H1 (cell line): Measurements from ENCODE around the gene ARHGEF35. TPM values are rescaled to one million over a fixed set of nuclear protein-coding genes. Genes with fewer than 3 reads are reported as not detected.
"Not testable (repeated sequence)": the region's sequence is repeated elsewhere in the genome, so short reads cannot be mapped to it uniquely, and the experiment has no call there.

Experiments used
- CTCF ChIA-PET: fragments of 300-600 bp; sonication (Branson Sonifier 250); formaldehyde crosslinking; loops from one replicate; lab custom pipeline; 2021; ENCODE audit not compliant: partially characterized antibody; lab: Charles Lee
- POLR2A ChIA-PET: fragments of 300-600 bp; sonication (Branson Sonifier 250); formaldehyde crosslinking; loops from one replicate; lab custom pipeline; 2021; ENCODE audit warnings: inconsistent platforms; ENCODE audit not compliant: partially characterized antibody; lab: Charles Lee
- DNase-seq, 2 experiments: peaks; one replicate each; pipeline versions ENCODE4 v3.0.0 to v3.0.0-alpha.2; 2010 to 2022; ENCODE audit warnings: low spot score in 2 of 2, low read depth in 1 of 2, mixed read lengths in 1 of 2
- FAIRE-seq: peaks from 2 replicates; lab custom pipeline; 2011; peaks lifted over from hg19 to GRCh38; lab: Jason Lieb, UNC
- H2AFZ ChIP-seq: 2 replicates; pipeline ENCODE4 v1.8.1; 2012; ENCODE audit warnings: low read length, inconsistent platforms
- H2AK5ac ChIP-seq: 2 replicates; pipeline ENCODE4 v1.6.1; 2013; ENCODE audit warnings: low read depth, low read length
- H2BK120ac ChIP-seq: replicated peaks from 2 replicates; pipeline ENCODE3; 2013; ENCODE audit warnings: low read depth, low read length, inconsistent platforms
- H2BK12ac ChIP-seq: 2 replicates; pipeline ENCODE4 v1.6.1; 2013; ENCODE audit warnings: low read depth, low read length
- H2BK15ac ChIP-seq: 2 replicates; pipeline ENCODE4 v1.6.1; 2013; ENCODE audit warnings: low read length
- H2BK20ac ChIP-seq: 2 replicates; pipeline ENCODE4 v1.6.1; 2013; ENCODE audit warnings: low read length
- H2BK5ac ChIP-seq: 2 replicates; pipeline ENCODE4 v1.6.1; 2013; ENCODE audit warnings: low read depth, low read length
- H3K14ac ChIP-seq: 2 replicates; pipeline ENCODE4 v1.6.1; 2013; ENCODE audit warnings: inconsistent platforms; ENCODE audit not compliant: insufficient read length
- H3K18ac ChIP-seq: 2 replicates; pipeline ENCODE4 v1.6.1; 2013; ENCODE audit warnings: low read length; ENCODE audit errors: extremely low read depth
- H3K23ac ChIP-seq: 2 replicates; pipeline ENCODE4 v1.6.1; 2013; ENCODE audit warnings: inconsistent platforms; ENCODE audit not compliant: insufficient read length
- H3K23me2 ChIP-seq: 2 replicates; pipeline ENCODE4 v1.6.1; 2013; ENCODE audit warnings: low read depth, low read length
- H3K27ac ChIP-seq: 2 replicates; pipeline ENCODE4 v1.6.1; 2011; ENCODE audit warnings: low read depth, low read length, inconsistent platforms
- H3K27me3 ChIP-seq, 4 experiments: replicated peaks in 1 of 4; 1 replicate in 1 of 4; 2 replicates in 3 of 4; pipeline versions ENCODE4 v1.6.1 to v1.8.1; 2011 to 2013; ENCODE audit warnings: low read length in 3 of 4, mild to moderate bottlenecking in 3 of 4, inconsistent platforms in 2 of 4, mixed read lengths in 2 of 4, moderate library complexity in 1 of 4; ENCODE audit not compliant: control insufficient read depth in 3 of 4, insufficient read depth in 3 of 4; ENCODE audit errors: extremely low read depth in 1 of 4
- H3K36me3 ChIP-seq, 4 experiments: 2 replicates each; pipeline versions ENCODE4 v1.6.1 to v1.8.1; 2011 to 2013; ENCODE audit warnings: mild to moderate bottlenecking in 4 of 4, low read length in 3 of 4, moderate library complexity in 2 of 4, control low read depth in 1 of 4, inconsistent platforms in 1 of 4; ENCODE audit not compliant: insufficient read depth in 4 of 4, control insufficient read depth in 2 of 4
- H3K4ac ChIP-seq: replicated peaks from 2 replicates; pipeline ENCODE3; 2013; ENCODE audit warnings: low read length, low read depth, mixed read lengths, inconsistent platforms; ENCODE audit not compliant: insufficient read length
- H3K4me1 ChIP-seq, 4 experiments: replicated peaks in 1 of 4; 1 replicate in 1 of 4; 2 replicates in 3 of 4; pipeline versions ENCODE4 v1.6.1 to v1.8.1; 2011 to 2013; ENCODE audit warnings: low read length in 3 of 4, inconsistent platforms in 2 of 4, mixed read lengths in 1 of 4; ENCODE audit not compliant: insufficient read depth in 4 of 4, control insufficient read depth in 3 of 4
- H3K4me2 ChIP-seq, 2 experiments: 2 replicates each; pipeline versions ENCODE4 v1.6.1 to v1.8.1; 2011 to 2013; ENCODE audit warnings: low read depth in 2 of 2, low read length in 2 of 2, control low read depth in 1 of 2, inconsistent platforms in 1 of 2, mild to moderate bottlenecking in 1 of 2; ENCODE audit not compliant: insufficient read depth in 1 of 2
- H3K4me3 ChIP-seq, 4 experiments: fragments of 200-600, 300-600 bp in 1 of 4; sonication (generic), shearing (Covaris generic), sonication (Bioruptor Twin) in 1 of 4; 2 replicates each; pipeline versions ENCODE4 v1.5.1 to v1.8.1; 2011 to 2016; ENCODE audit warnings: low read length in 4 of 4, low read depth in 3 of 4, control low read depth in 2 of 4, inconsistent platforms in 2 of 4, mild to moderate bottlenecking in 2 of 4, mixed read lengths in 1 of 4, moderate library complexity in 1 of 4; ENCODE audit not compliant: insufficient read depth in 2 of 4; ENCODE audit errors: extremely low read depth in 1 of 4
- H3K56ac ChIP-seq: replicated peaks from 2 replicates; pipeline ENCODE3; 2013; ENCODE audit warnings: low read depth, mild to moderate bottlenecking, mixed read lengths, low read length, inconsistent platforms; ENCODE audit not compliant: insufficient read length
- H3K79me1 ChIP-seq: 2 replicates; pipeline ENCODE4 v1.6.1; 2013; ENCODE audit warnings: low read depth, low read length, control low read depth
- H3K79me2 ChIP-seq, 2 experiments: 2 replicates each; pipeline versions ENCODE4 v1.6.1 to v1.8.1; 2012 to 2013; ENCODE audit warnings: low read length in 2 of 2, mild to moderate bottlenecking in 2 of 2, inconsistent platforms in 1 of 2; ENCODE audit not compliant: insufficient read depth in 2 of 2, control insufficient read depth in 1 of 2
- H3K9ac ChIP-seq, 4 experiments: replicated peaks in 1 of 4; 1 replicate in 1 of 4; 2 replicates in 3 of 4; pipeline versions ENCODE4 v1.6.1 to v1.8.1; 2011 to 2013; ENCODE audit warnings: low read depth in 3 of 4, low read length in 3 of 4, control low read depth in 2 of 4, mild to moderate bottlenecking in 2 of 4, moderate library complexity in 2 of 4, inconsistent platforms in 1 of 4; ENCODE audit errors: extremely low read depth in 1 of 4
- H3K9me3 ChIP-seq, 2 experiments: 2 replicates each; pipeline versions ENCODE4 v1.6.1 to v1.8.1; 2012 to 2013; ENCODE audit warnings: mild to moderate bottlenecking in 2 of 2, moderate library complexity in 2 of 2, control low read depth in 1 of 2, inconsistent platforms in 1 of 2, low read depth in 1 of 2, low read length in 1 of 2, mixed read lengths in 1 of 2; ENCODE audit not compliant: insufficient read depth in 2 of 2
- H4K20me1 ChIP-seq, 2 experiments: replicated peaks in 1 of 2; 2 replicates each; pipeline versions ENCODE3 to v1.8.1; 2011 to 2013; ENCODE audit warnings: inconsistent platforms in 2 of 2, low read length in 2 of 2, mild to moderate bottlenecking in 1 of 2; ENCODE audit not compliant: insufficient read depth in 2 of 2, control insufficient read depth in 1 of 2
- H4K5ac ChIP-seq: 2 replicates; pipeline ENCODE4 v1.6.1; 2013; ENCODE audit warnings: low read length, low read depth, mixed read lengths, inconsistent platforms; ENCODE audit not compliant: insufficient read length
- H4K8ac ChIP-seq: 2 replicates; pipeline ENCODE4 v1.8.0; 2013; ENCODE audit warnings: mild to moderate bottlenecking, moderate library complexity, low read length, inconsistent platforms; ENCODE audit not compliant: insufficient read depth; ENCODE audit errors: extremely low read depth
- H4K91ac ChIP-seq: replicated peaks from 2 replicates; pipeline ENCODE3; 2013; ENCODE audit warnings: low read length, mixed read lengths, inconsistent platforms; ENCODE audit not compliant: insufficient read length
- WGBS, 2 experiments: shearing (Covaris generic) in 1 of 2; methylation state at CpG; one replicate each; pipeline versions ENCODE4 v1.1.6 to v1.1.7; 2013 to 2015; ENCODE audit warnings: low lambda C conversion rate in 2 of 2, mixed read lengths in 2 of 2, inconsistent platforms in 1 of 2, low coverage in 1 of 2, missing lambda C conversion rate in 1 of 2; ENCODE audit not compliant: insufficient replicate concordance in 2 of 2, insufficient coverage in 1 of 2, insufficient read length in 1 of 2; ENCODE audit errors: extremely low coverage in 1 of 2, missing lambda C conversion rate in 1 of 2; 5-methylcytosine and 5-hydroxymethylcytosine counted together
- polyA plus RNA-seq, 7 experiments: library from polyadenylated mRNA; depleted of rRNA in 3 of 7; stranded (reverse) in 5 of 7; unstranded in 2 of 7; fragments of >200 nt in 5 of 7; fragments of 200-250 nt in 2 of 7; gene quantifications; 1 replicate in 5 of 7; 2 replicates in 1 of 7; 4 replicates in 1 of 7; pipeline versions ENCODE4 v1.2.1 to v1.2.3, GENCODE V29; 2011 to 2013; ENCODE audit warnings: missing spikeins in 2 of 7, mixed read lengths in 2 of 7
- total RNA-seq: library from RNA; stranded (reverse); fragmentation: NEBNext Ultra II Directional; extraction: Animal tissue kit (Norgen Biotek cat#: 25700); gene quantifications from 2 replicates; pipeline ENCODE4 v1.2.1, GENCODE V29; 2021

The ARHGEF35 gene
- total and polyA plus RNA-seq, 2 of the 8 experiments (the other 6 are each of a cell fraction or from before 2014, with no cell fraction given): 1.3 to 11.8 TPM

DNA sequence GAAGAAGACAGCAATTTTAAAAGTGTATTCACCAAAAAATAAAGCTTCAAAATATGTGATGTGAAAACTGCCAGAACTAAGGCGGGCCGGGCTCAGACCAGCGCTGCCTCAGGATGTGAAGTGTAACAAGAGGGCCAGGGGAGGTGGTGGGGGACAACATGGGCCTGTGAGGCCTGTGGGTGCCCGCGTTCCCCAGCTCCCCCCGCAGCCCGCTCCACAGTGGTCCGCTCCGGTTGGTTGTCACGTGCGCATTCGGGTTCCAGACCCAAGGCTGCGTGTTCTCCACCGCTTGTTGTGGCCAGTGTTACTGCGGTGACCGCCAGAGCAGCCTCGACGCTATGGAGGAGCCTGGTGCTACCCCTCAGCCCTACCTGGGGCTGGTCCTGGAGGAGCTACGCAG is 12.5 kb downstream of the ARHGEF35 start, which contains the start of gene CTAGE4:
TSS of gene CTAGE4 (plus strand) at position 301 of the 400 bp plus-strand sequence. CDS start at position 339, 38 bp downstream.
- CTCF ChIA-PET, H2BK120ac ChIP-seq, H3K4me3 ChIP-seq, H3K36me3 ChIP-seq, H4K91ac ChIP-seq, H3K9me3 ChIP-seq, H2BK20ac ChIP-seq, H2BK12ac ChIP-seq, POLR2A ChIA-PET, H2AK5ac ChIP-seq, H3K27ac ChIP-seq, H3K4me2 ChIP-seq, H3K9ac ChIP-seq, H4K5ac ChIP-seq, H2AFZ ChIP-seq, H3K4ac ChIP-seq, H3K79me2 ChIP-seq, FAIRE-seq, DNase-seq, H4K8ac ChIP-seq, H3K18ac ChIP-seq, H3K27me3 ChIP-seq, H3K4me1 ChIP-seq, H2BK5ac ChIP-seq, H3K79me1 ChIP-seq, H3K23me2 ChIP-seq, H3K14ac ChIP-seq, H3K56ac ChIP-seq, H4K20me1 ChIP-seq, H3K23ac ChIP-seq, H2BK15ac ChIP-seq: not testable (repeated sequence)
- no CpG with 5 or more reads among the region's 19 CpGs for WGBS, 2 experiments

GRCh38 chr7:144179165-144179479 is 16.5 kb downstream of the ARHGEF35 start:
- H3K14ac ChIP-seq, H3K56ac ChIP-seq, H3K79me1 ChIP-seq, H3K36me3 ChIP-seq, POLR2A ChIA-PET, CTCF ChIA-PET, H4K8ac ChIP-seq, FAIRE-seq, H4K20me1 ChIP-seq, H3K4me3 ChIP-seq, H2AFZ ChIP-seq, H3K23ac ChIP-seq, H4K91ac ChIP-seq, H3K9ac ChIP-seq, H3K4me2 ChIP-seq, H3K18ac ChIP-seq, H3K79me2 ChIP-seq, H4K5ac ChIP-seq, H3K27ac ChIP-seq, H2BK5ac ChIP-seq, H2BK120ac ChIP-seq, H2BK12ac ChIP-seq, H3K27me3 ChIP-seq, DNase-seq, H2BK15ac ChIP-seq, H2BK20ac ChIP-seq, H3K4ac ChIP-seq, H3K9me3 ChIP-seq, H3K4me1 ChIP-seq, H2AK5ac ChIP-seq, H3K23me2 ChIP-seq: not testable (repeated sequence)
- WGBS, 2 experiments: no CpG with 5 or more reads among the region's 2 CpGs
